H1 (cell line): ENCODE measurements around the gene SCNN1B. TPM values are rescaled to one million over a fixed set of nuclear protein-coding genes. Genes with fewer than 3 reads are reported as not detected.
"Not testable (repeated sequence)": the region's sequence is repeated elsewhere in the genome, so short reads cannot be mapped to it uniquely, and the experiment has no call there.

Source experiments
- CTCF ChIA-PET: fragments of 300-600 bp; sonication (Branson Sonifier 250); formaldehyde crosslinking; loops from one replicate; lab custom pipeline; 2021; ENCODE audit not compliant: partially characterized antibody; lab: Charles Lee
- POLR2A ChIA-PET: fragments of 300-600 bp; sonication (Branson Sonifier 250); formaldehyde crosslinking; loops from one replicate; lab custom pipeline; 2021; ENCODE audit warnings: inconsistent platforms; ENCODE audit not compliant: partially characterized antibody; lab: Charles Lee
- DNase-seq, 2 experiments: peaks; one replicate each; pipeline versions ENCODE4 v3.0.0 to v3.0.0-alpha.2; 2010 to 2022; ENCODE audit warnings: low spot score in 2 of 2, low read depth in 1 of 2, mixed read lengths in 1 of 2
- FAIRE-seq: peaks from 2 replicates; lab custom pipeline; 2011; peaks lifted over from hg19 to GRCh38; lab: Jason Lieb, UNC
- H2AFZ ChIP-seq: 2 replicates; pipeline ENCODE4 v1.8.1; 2012; ENCODE audit warnings: low read length, inconsistent platforms
- H2AK5ac ChIP-seq: 2 replicates; pipeline ENCODE4 v1.6.1; 2013; ENCODE audit warnings: low read depth, low read length
- H2BK120ac ChIP-seq: replicated peaks from 2 replicates; pipeline ENCODE3; 2013; ENCODE audit warnings: low read depth, low read length, inconsistent platforms
- H2BK12ac ChIP-seq: 2 replicates; pipeline ENCODE4 v1.6.1; 2013; ENCODE audit warnings: low read depth, low read length
- H2BK15ac ChIP-seq: 2 replicates; pipeline ENCODE4 v1.6.1; 2013; ENCODE audit warnings: low read length
- H2BK20ac ChIP-seq: 2 replicates; pipeline ENCODE4 v1.6.1; 2013; ENCODE audit warnings: low read length
- H2BK5ac ChIP-seq: 2 replicates; pipeline ENCODE4 v1.6.1; 2013; ENCODE audit warnings: low read depth, low read length
- H3K14ac ChIP-seq: 2 replicates; pipeline ENCODE4 v1.6.1; 2013; ENCODE audit warnings: inconsistent platforms; ENCODE audit not compliant: insufficient read length
- H3K18ac ChIP-seq: 2 replicates; pipeline ENCODE4 v1.6.1; 2013; ENCODE audit warnings: low read length; ENCODE audit errors: extremely low read depth
- H3K23ac ChIP-seq: 2 replicates; pipeline ENCODE4 v1.6.1; 2013; ENCODE audit warnings: inconsistent platforms; ENCODE audit not compliant: insufficient read length
- H3K23me2 ChIP-seq: 2 replicates; pipeline ENCODE4 v1.6.1; 2013; ENCODE audit warnings: low read depth, low read length
- H3K27ac ChIP-seq: 2 replicates; pipeline ENCODE4 v1.6.1; 2011; ENCODE audit warnings: low read depth, low read length, inconsistent platforms
- H3K27me3 ChIP-seq, 4 experiments: replicated peaks in 1 of 4; 1 replicate in 1 of 4; 2 replicates in 3 of 4; pipeline versions ENCODE4 v1.6.1 to v1.8.1; 2011 to 2013; ENCODE audit warnings: low read length in 3 of 4, mild to moderate bottlenecking in 3 of 4, inconsistent platforms in 2 of 4, mixed read lengths in 2 of 4, moderate library complexity in 1 of 4; ENCODE audit not compliant: control insufficient read depth in 3 of 4, insufficient read depth in 3 of 4; ENCODE audit errors: extremely low read depth in 1 of 4
- H3K36me3 ChIP-seq, 4 experiments: 2 replicates each; pipeline versions ENCODE4 v1.6.1 to v1.8.1; 2011 to 2013; ENCODE audit warnings: mild to moderate bottlenecking in 4 of 4, low read length in 3 of 4, moderate library complexity in 2 of 4, control low read depth in 1 of 4, inconsistent platforms in 1 of 4; ENCODE audit not compliant: insufficient read depth in 4 of 4, control insufficient read depth in 2 of 4
- H3K4ac ChIP-seq: replicated peaks from 2 replicates; pipeline ENCODE3; 2013; ENCODE audit warnings: low read length, low read depth, mixed read lengths, inconsistent platforms; ENCODE audit not compliant: insufficient read length
- H3K4me1 ChIP-seq, 4 experiments: replicated peaks in 1 of 4; 1 replicate in 1 of 4; 2 replicates in 3 of 4; pipeline versions ENCODE4 v1.6.1 to v1.8.1; 2011 to 2013; ENCODE audit warnings: low read length in 3 of 4, inconsistent platforms in 2 of 4, mixed read lengths in 1 of 4; ENCODE audit not compliant: insufficient read depth in 4 of 4, control insufficient read depth in 3 of 4
- H3K4me2 ChIP-seq, 2 experiments: 2 replicates each; pipeline versions ENCODE4 v1.6.1 to v1.8.1; 2011 to 2013; ENCODE audit warnings: low read depth in 2 of 2, low read length in 2 of 2, control low read depth in 1 of 2, inconsistent platforms in 1 of 2, mild to moderate bottlenecking in 1 of 2; ENCODE audit not compliant: insufficient read depth in 1 of 2
- H3K4me3 ChIP-seq, 4 experiments: fragments of 200-600, 300-600 bp in 1 of 4; sonication (generic), shearing (Covaris generic), sonication (Bioruptor Twin) in 1 of 4; 2 replicates each; pipeline versions ENCODE4 v1.5.1 to v1.8.1; 2011 to 2016; ENCODE audit warnings: low read length in 4 of 4, low read depth in 3 of 4, control low read depth in 2 of 4, inconsistent platforms in 2 of 4, mild to moderate bottlenecking in 2 of 4, mixed read lengths in 1 of 4, moderate library complexity in 1 of 4; ENCODE audit not compliant: insufficient read depth in 2 of 4; ENCODE audit errors: extremely low read depth in 1 of 4
- H3K56ac ChIP-seq: replicated peaks from 2 replicates; pipeline ENCODE3; 2013; ENCODE audit warnings: low read depth, mild to moderate bottlenecking, mixed read lengths, low read length, inconsistent platforms; ENCODE audit not compliant: insufficient read length
- H3K79me1 ChIP-seq: 2 replicates; pipeline ENCODE4 v1.6.1; 2013; ENCODE audit warnings: low read depth, low read length, control low read depth
- H3K79me2 ChIP-seq, 2 experiments: 2 replicates each; pipeline versions ENCODE4 v1.6.1 to v1.8.1; 2012 to 2013; ENCODE audit warnings: low read length in 2 of 2, mild to moderate bottlenecking in 2 of 2, inconsistent platforms in 1 of 2; ENCODE audit not compliant: insufficient read depth in 2 of 2, control insufficient read depth in 1 of 2
- H3K9ac ChIP-seq, 4 experiments: replicated peaks in 1 of 4; 1 replicate in 1 of 4; 2 replicates in 3 of 4; pipeline versions ENCODE4 v1.6.1 to v1.8.1; 2011 to 2013; ENCODE audit warnings: low read depth in 3 of 4, low read length in 3 of 4, control low read depth in 2 of 4, mild to moderate bottlenecking in 2 of 4, moderate library complexity in 2 of 4, inconsistent platforms in 1 of 4; ENCODE audit errors: extremely low read depth in 1 of 4
- H3K9me3 ChIP-seq, 2 experiments: 2 replicates each; pipeline versions ENCODE4 v1.6.1 to v1.8.1; 2012 to 2013; ENCODE audit warnings: mild to moderate bottlenecking in 2 of 2, moderate library complexity in 2 of 2, control low read depth in 1 of 2, inconsistent platforms in 1 of 2, low read depth in 1 of 2, low read length in 1 of 2, mixed read lengths in 1 of 2; ENCODE audit not compliant: insufficient read depth in 2 of 2
- H4K20me1 ChIP-seq, 2 experiments: replicated peaks in 1 of 2; 2 replicates each; pipeline versions ENCODE3 to v1.8.1; 2011 to 2013; ENCODE audit warnings: inconsistent platforms in 2 of 2, low read length in 2 of 2, mild to moderate bottlenecking in 1 of 2; ENCODE audit not compliant: insufficient read depth in 2 of 2, control insufficient read depth in 1 of 2
- H4K5ac ChIP-seq: 2 replicates; pipeline ENCODE4 v1.6.1; 2013; ENCODE audit warnings: low read length, low read depth, mixed read lengths, inconsistent platforms; ENCODE audit not compliant: insufficient read length
- H4K8ac ChIP-seq: 2 replicates; pipeline ENCODE4 v1.8.0; 2013; ENCODE audit warnings: mild to moderate bottlenecking, moderate library complexity, low read length, inconsistent platforms; ENCODE audit not compliant: insufficient read depth; ENCODE audit errors: extremely low read depth
- H4K91ac ChIP-seq: replicated peaks from 2 replicates; pipeline ENCODE3; 2013; ENCODE audit warnings: low read length, mixed read lengths, inconsistent platforms; ENCODE audit not compliant: insufficient read length
- CREB1 ChIP-seq: IDR thresholded peaks from 2 replicates; pipeline ENCODE4 v1.6.1; 2012; ENCODE audit warnings: inconsistent platforms
- FOSL1 ChIP-seq: IDR thresholded peaks from 2 replicates; pipeline ENCODE4 v1.6.1; 2011; ENCODE audit warnings: mild to moderate bottlenecking, low read depth, low read length, moderate library complexity; ENCODE audit not compliant: insufficient read depth
- NANOG ChIP-seq: IDR thresholded peaks from 2 replicates; pipeline ENCODE4 v1.6.1; 2011; ENCODE audit warnings: low read length, low read depth, mild to moderate bottlenecking, inconsistent platforms; ENCODE audit not compliant: insufficient read depth, poor library complexity, severe bottlenecking
- RNF2 ChIP-seq: fragments of 200-900, 300-1000 bp; sonication (generic); IDR thresholded peaks from 2 replicates; pipeline ENCODE4 v1.7.1; 2016; ENCODE audit warnings: borderline replicate concordance, low read depth, mild to moderate bottlenecking, antibody characterized with exemption, low read length; ENCODE audit not compliant: poor library complexity, severe bottlenecking; ENCODE audit errors: missing control alignments
- WGBS, 2 experiments: shearing (Covaris generic) in 1 of 2; methylation state at CpG; one replicate each; pipeline versions ENCODE4 v1.1.6 to v1.1.7; 2013 to 2015; ENCODE audit warnings: low lambda C conversion rate in 2 of 2, mixed read lengths in 2 of 2, inconsistent platforms in 1 of 2, low coverage in 1 of 2, missing lambda C conversion rate in 1 of 2; ENCODE audit not compliant: insufficient replicate concordance in 2 of 2, insufficient coverage in 1 of 2, insufficient read length in 1 of 2; ENCODE audit errors: extremely low coverage in 1 of 2, missing lambda C conversion rate in 1 of 2; 5-methylcytosine and 5-hydroxymethylcytosine counted together
- polyA plus RNA-seq, 7 experiments: library from polyadenylated mRNA; depleted of rRNA in 3 of 7; stranded (reverse) in 5 of 7; unstranded in 2 of 7; fragments of >200 nt in 5 of 7; fragments of 200-250 nt in 2 of 7; gene quantifications; 1 replicate in 5 of 7; 2 replicates in 1 of 7; 4 replicates in 1 of 7; pipeline versions ENCODE4 v1.2.1 to v1.2.3, GENCODE V29; 2011 to 2013; ENCODE audit warnings: missing spikeins in 2 of 7, mixed read lengths in 2 of 7
- total RNA-seq: library from RNA; stranded (reverse); fragmentation: NEBNext Ultra II Directional; extraction: Animal tissue kit (Norgen Biotek cat#: 25700); gene quantifications from 2 replicates; pipeline ENCODE4 v1.2.1, GENCODE V29; 2021

Gene SCNN1B
- total and polyA plus RNA-seq, 2 of the 8 experiments (the other 6 are each of a cell fraction or from before 2014, with no cell fraction given): 0.20 to 0.95 TPM

DNA sequence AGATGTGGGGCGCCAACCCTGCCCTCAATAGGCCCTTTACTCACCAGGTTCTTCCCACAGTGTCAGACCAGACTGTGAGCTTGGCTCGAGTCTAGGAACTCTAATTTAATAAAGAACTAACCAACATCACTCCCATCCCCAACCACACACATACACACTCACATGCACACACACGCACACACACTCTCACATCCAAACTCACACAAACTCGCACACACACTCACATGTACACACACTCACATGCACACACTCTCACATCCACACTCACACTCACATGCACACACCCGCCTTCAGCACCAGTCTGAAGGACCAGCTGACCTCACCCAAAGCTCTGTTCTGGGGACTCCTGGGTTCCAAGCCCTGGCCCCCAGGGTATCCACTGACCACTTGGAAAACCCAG, 87.1 kb downstream of the SCNN1B start (continued):
- TF ChIP-seq NANOG: no peak
- TF ChIP-seq RNF2: no peak
- TF ChIP-seq FOSL1: no peak
- TF ChIP-seq CREB1: no peak
- TF ChIP-seq, all 59 proteins: peak for 0

- H2BK5ac ChIP-seq, DNase-seq, H2AFZ ChIP-seq, H4K8ac ChIP-seq, H3K9ac ChIP-seq, H4K20me1 ChIP-seq, H3K18ac ChIP-seq, H2BK20ac ChIP-seq, H3K4me1 ChIP-seq, H3K79me2 ChIP-seq, H4K91ac ChIP-seq, H3K9me3 ChIP-seq, H3K23me2 ChIP-seq, H3K27me3 ChIP-seq, H3K56ac ChIP-seq, POLR2A ChIA-PET, H2BK15ac ChIP-seq, H3K4ac ChIP-seq, H3K14ac ChIP-seq, FAIRE-seq, H4K5ac ChIP-seq, H2BK12ac ChIP-seq, H3K4me2 ChIP-seq, H2BK120ac ChIP-seq, H2AK5ac ChIP-seq, H3K27ac ChIP-seq, H3K79me1 ChIP-seq, H3K23ac ChIP-seq, H3K4me3 ChIP-seq: not testable (repeated sequence)
- WGBS, 2 experiments: 98% methylated on average over 7 of the region's 8 CpGs; no CpG with 5 or more reads in 1 of the 2 experiments
- H3K36me3 ChIP-seq: peaks cover 5 to 17% (median 12%) of the 10 kb centered on the region in 4 experiments; a peak in 7 of 8 replicates
- CTCF ChIA-PET: interaction anchor here (1.8 to 5.4 kb wide), 3 partner anchors 8 to 45 kb away, joined by 5 to 38 read pairs (median 8); no protein-coding TSS in a partner anchor
Measured at GRCh38 chr16:23389936-23390335, 87.8 kb downstream of the SCNN1B start.
